HG03439 (cell line): ENCODE results near the gene SSU72.
"Not testable (repeated sequence)": the region's sequence is repeated elsewhere in the genome, so short reads cannot be mapped to it uniquely, and the experiment has no call there.

Experiments
- ATAC-seq: cut with Tn5 transposase; IDR thresholded peaks from one replicate; pipeline ENCODE4 v1.9.1; 2021; ENCODE audit warnings: mild to moderate bottlenecking, moderate library complexity; ENCODE audit not compliant: unreplicated experiment

The SSU72 gene

DNA sequence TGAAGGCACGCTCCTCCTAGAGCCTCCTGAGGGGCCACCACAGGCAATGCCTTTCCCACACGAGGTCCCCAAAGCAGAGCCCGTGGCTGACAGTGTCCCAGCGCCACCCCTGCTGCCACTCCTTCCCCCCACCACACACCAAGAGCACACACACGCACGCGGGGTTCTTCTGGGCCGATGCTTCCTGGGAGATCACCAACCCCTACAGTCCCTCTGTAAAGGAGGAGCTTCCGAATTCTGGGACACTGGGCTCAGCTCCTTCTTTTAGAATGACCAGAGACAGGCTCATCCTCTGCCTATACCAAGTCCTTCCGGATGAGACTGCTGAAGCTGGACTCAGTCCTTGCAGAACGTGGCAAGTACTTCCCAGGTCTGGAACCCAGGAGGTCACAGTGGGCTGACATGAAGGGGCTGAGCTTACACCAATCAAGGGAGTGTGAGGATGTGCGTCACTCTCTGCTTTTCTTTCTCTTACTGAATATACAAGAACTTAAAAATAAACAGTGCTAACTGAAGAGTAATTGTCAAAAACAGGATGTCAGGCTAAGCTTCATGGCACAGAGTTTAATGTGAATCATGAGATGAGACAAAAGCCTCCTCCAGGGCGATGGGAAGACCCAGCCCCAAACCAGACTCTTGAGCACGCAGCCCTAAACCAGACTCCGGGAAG is 12.7 kb downstream of the SSU72 start:
- no peak for ATAC-seq

DNA sequence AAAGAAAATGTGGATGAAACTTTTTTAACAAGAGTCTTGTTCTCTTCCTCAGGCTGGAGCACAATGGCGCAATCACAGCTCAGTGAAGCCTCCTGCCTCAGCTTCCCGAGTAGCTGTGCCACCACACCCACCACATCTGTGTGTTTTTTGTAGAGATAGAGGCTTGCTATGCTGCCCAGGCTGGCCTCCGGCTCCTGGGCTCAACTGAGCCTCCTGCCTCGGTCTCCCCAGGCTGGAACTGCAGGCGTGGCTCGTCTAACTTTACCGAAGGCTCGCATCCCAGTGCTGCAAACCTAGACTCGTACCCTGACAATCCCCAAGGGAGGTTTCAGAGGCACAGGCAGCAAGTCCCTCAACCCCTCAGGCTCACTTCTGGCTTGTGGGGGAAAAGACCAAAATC is 14.5 kb downstream of the SSU72 start:
- no peak for ATAC-seq

DNA sequence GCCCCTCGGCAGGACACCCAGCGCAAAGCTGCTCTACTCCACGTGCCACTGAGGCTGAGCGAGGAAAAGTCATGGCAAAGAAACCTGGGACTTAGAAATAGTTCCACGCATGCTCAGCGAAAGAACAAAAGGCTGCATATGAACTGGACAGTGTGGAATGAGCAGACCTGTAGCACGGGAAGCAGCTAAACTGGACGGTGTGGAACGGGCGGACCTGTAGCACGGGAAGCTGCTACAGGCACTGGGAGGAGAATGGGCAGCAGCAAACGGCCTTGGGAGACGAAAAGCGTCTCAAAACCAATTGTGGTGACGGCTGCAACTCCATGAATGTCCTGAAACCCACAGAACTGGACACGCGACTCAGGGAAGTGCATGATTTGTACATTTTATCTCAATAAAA is 15.6 kb downstream of the SSU72 start:
- ATAC-seq, result no peak

- no peak for ATAC-seq
Observed at GRCh38 chr1:1558591-1558990, 16.1 kb downstream of the SSU72 start.

DNA sequence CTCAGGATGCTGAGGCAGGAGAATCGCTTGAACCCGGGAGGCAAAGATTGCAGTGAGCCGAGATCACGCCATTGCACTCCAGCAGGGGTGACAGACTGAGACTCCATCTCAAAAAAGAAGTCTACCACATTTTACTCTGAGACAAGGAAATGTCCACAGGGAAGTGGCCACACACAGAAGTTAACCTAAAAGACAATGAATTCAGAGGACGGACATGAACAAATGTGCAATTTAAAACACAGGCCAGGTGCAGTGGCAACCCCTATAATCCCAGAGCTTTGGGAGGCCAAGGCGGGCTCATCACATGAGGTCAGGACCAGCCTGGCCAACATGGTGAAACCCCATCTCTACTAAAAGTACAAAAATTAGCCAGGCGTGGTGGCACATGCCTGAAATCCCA is 17.0 kb downstream of the SSU72 start:
- ATAC-seq, result not testable (repeated sequence)

DNA sequence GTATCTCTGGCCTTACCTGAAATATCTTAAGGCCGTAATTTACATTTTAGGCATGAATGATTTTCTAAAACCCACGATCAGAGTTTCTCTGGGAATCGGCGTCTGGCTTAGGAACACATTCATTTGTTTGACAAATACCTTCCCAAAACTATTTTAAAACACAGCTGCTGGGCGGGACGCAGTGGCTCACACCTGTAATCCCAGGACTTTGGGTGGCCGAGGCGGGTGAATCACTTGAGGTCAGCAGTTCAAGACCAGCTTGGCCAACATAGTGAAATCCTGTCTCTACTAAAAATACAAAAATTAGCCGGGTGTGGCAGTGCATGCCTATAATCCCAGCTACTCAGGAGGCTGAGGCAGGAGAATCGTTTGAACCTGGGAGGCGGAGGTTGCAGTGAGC is 17.7 kb downstream of the SSU72 start:
- not testable (repeated sequence) for ATAC-seq

- ATAC-seq, result no peak
Observed at GRCh38 chr1:1556505-1556904, 18.2 kb downstream of the SSU72 start.

- ATAC-seq, result no peak
Observed at GRCh38 chr1:1554926-1555915, 19.4 kb downstream of the SSU72 start.

DNA sequence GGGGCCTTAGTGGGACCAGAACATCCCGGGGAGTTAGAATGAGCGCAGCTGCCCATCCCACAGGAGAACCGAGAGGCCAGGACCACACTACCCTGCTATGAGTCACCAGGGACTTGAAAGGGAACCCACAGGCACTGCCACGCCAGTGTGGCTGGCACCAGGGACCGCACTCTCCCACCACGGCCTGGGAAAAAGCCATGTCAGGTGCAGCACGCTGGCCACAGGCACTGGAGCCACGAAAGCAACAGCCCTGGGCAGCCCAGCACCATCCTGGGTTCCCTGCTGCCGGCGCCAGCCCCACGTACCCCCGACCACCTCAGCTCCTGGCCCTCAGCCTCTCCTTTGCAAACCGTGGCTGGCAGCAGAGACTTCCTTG is 20.1 kb downstream of the SSU72 start:
- no peak for ATAC-seq

DNA sequence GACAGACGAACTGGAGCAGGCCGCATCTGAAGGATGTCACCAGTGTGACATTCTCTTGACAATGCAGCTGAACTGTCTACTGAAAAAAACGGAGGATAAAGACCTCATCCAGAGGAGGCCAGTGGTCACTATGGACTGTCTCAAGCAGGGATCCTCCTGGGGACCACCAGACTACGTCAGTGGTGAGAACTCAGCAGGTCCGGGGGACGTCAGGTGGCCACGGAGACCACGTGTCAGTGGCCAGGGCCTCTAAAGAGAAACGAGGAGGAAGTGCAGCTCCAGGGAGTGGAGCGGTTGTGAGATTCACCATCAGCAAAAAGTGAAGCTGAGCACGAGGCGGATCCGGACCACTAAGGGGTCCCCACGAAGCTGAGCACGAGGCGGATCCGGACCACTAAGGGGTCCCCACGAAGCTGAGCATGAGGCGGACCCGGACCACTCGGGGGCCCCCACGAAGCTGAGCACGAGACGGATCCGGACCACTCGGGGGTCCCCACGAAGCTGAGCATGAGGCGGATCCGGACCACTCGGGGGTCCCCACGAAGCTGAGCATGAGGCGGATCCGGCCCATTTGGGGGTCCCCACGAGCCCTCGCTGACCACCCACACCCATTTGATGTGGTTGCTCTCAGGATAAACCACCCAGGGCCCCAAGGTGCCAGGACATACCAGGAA is 20.7 kb downstream of the SSU72 start:
- no peak for ATAC-seq

DNA sequence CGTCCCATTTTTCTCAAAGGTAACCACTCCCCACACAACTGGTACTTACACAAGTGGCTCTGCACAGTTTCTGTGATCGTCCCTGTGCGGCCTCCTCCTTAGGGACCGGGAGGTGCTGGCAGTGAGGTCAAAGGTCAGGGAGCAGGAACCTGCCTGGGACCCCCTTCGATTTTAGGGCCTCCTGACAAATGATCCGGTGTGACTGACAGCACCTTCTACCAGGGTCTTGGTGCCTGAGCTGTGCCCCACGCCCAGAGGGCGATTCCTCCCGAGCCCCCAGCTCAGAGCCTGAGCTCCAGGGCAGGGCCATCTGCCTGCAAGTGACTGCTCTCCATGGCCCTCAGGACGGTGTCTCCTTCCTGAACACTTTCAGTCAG is 22.4 kb downstream of the SSU72 start:
- no peak for ATAC-seq

DNA sequence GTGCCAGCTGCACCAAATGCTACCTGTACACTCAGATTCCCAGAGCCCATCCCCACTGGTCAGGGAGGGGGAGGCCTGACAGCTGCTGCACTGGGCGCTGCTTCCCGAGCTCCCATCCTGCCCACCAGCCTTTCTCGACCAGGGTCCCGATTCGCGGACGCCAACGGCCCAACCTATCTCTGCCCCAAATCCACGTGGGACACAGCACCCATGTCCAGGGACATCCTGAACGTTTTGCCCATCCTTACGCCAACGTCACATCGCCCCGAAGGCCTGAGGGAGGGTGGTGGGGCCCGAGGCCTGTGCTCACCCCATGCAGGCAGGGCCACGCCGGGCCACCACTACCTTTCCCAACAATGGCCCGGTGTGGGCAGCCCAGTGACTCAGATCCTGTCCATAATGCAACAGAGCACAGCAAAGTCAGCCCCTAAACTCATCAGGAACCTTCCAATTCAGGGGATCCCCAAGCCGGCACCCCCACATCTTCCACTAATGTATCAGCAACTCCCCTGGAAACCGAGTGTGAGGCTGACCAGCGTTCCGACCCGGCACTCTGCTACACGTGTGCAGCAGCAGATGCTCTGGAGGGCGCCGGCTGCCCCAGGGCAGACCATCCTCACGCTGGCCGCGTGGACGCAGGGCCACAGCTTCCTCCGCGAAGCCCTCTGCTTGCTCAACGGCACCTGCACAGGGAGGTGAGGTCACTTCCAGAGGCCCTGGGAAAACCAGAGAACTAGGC is 23.0 kb downstream of the SSU72 start:
- ATAC-seq, result no peak

GRCh38 chr1:1550591-1551432 is 23.9 kb downstream of the SSU72 start:
- ATAC-seq, result no peak

DNA sequence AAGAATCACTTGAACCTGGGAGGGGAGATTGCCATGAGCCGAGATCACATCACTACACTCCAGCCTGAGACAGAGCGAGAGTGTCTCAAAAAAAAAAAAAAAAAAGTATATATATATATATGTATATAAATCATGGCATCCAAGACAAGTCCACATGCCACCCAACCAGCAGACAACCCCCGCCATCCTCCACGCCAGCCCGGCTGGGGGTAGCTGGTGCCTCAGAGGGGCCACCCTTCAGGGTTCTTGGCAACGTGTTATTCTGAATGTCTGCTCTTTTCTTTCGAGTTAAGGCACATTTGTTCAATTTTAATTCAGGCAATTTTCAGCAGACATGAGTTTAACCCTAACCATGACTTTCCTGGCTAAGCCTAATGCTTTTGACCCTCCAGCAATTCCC is 24.6 kb downstream of the SSU72 start:
- ATAC-seq, result no peak

- no peak for ATAC-seq
Observed at GRCh38 chr1:1548591-1548990, 26.1 kb downstream of the SSU72 start.

DNA sequence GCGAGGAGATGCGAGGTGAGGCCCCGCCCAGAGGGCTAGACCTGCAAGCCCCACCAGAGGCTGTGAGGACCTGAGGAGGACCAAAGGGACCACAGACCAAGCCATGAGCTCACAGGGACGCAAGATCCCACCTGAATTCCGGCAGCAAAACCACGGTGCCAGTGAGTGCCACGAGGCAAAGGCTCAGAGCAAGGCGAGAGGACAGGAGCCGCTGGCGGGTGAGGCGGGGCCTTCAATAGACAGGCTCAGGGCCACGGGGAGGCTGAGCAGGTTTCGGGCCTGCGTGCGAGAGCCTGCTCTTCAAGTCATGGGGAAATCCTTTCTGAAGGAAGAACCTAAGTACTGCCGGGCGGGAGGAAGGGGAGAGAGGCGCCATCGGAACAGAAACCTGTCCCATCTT is 27.2 kb downstream of the SSU72 start:
- no peak for ATAC-seq

- no peak for ATAC-seq
Observed at GRCh38 chr1:1547011-1547410, 27.7 kb downstream of the SSU72 start.

GRCh38 chr1:1545946-1546737 is 28.5 kb downstream of the SSU72 start:
- ATAC-seq, result no peak

GRCh38 chr1:1544544-1544943 is 30.1 kb downstream of the SSU72 start:
- ATAC-seq, result no peak
